PFSK-1 (cell line): ENCODE data around the gene NSFL1C.

ENCODE experiments used
- FOXP2 ChIP-seq: optimal IDR thresholded peaks from 2 replicates; pipeline ENCODE3; 2011; ENCODE audit warnings: borderline replicate concordance, control low read depth, inconsistent platforms; ENCODE audit not compliant: insufficient read depth; ENCODE audit errors: extremely low read length, extremely low read depth
- POLR2AphosphoS5 ChIP-seq: IDR thresholded peaks from 2 replicates; pipeline ENCODE4 v1.6.1; 2012; ENCODE audit warnings: low read depth, mild to moderate bottlenecking, control low read depth, low read length, moderate library complexity
- REST ChIP-seq, 2 experiments: IDR thresholded peaks; 2 replicates each; pipeline versions ENCODE4 v1.6.1 to v1.8.0; 2011 to 2012; ENCODE audit warnings: low read depth in 2 of 2, low read length in 2 of 2, control low read depth in 1 of 2, inconsistent platforms in 1 of 2, mild to moderate bottlenecking in 1 of 2, moderate library complexity in 1 of 2; ENCODE audit not compliant: insufficient read depth in 1 of 2
- SIN3A ChIP-seq: IDR thresholded peaks from 2 replicates; pipeline ENCODE4 v1.6.1; 2012; ENCODE audit warnings: mild to moderate bottlenecking, low read length, moderate library complexity, borderline replicate concordance; ENCODE audit not compliant: insufficient read depth
- TAF1 ChIP-seq: IDR thresholded peaks from 2 replicates; pipeline ENCODE4 v1.6.1; 2012; ENCODE audit warnings: low read length, control low read depth, borderline replicate concordance; ENCODE audit not compliant: insufficient read depth

NSFL1C gene

DNA sequence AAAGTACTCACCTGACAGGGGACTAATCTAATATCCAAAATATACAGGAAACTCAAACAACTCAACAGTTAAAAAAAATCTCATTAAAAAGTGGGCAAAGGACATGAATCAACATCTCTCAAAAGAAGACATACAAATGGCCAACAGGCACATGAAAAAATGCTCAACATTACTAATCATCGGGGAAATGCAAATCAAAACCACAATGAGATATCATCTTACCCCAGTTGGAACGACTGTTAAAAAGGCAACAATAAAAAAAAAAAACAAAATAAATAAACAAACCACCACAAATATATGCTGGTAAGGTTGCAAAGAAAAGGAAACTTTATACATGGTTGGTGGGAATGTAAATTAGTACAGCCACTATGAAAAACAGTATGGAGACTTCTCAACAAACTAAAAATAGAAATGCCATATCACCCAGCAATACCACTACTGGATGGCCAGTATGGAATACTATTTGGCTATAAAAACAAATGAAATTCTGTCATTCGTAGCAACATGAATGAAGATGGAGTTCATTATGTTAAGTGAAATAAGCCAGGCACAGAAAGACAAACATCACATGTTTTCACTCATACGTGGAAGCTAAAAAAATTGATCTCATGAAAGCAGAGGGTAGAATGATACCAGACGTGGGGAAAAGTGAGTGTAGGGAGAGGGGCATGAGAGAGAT is 17.9 kb upstream of the NSFL1C start:
- TF ChIP-seq SIN3A (no peak), TAF1 (no peak), POLR2AphosphoS5 (no peak), FOXP2 (no peak), REST (IDR thresholded peaks at IDR 0.05; ENCODE audit: insufficient read depth in 1 of 2, low read depth in 2 of 2, low read length in 2 of 2) (no peak)

DNA sequence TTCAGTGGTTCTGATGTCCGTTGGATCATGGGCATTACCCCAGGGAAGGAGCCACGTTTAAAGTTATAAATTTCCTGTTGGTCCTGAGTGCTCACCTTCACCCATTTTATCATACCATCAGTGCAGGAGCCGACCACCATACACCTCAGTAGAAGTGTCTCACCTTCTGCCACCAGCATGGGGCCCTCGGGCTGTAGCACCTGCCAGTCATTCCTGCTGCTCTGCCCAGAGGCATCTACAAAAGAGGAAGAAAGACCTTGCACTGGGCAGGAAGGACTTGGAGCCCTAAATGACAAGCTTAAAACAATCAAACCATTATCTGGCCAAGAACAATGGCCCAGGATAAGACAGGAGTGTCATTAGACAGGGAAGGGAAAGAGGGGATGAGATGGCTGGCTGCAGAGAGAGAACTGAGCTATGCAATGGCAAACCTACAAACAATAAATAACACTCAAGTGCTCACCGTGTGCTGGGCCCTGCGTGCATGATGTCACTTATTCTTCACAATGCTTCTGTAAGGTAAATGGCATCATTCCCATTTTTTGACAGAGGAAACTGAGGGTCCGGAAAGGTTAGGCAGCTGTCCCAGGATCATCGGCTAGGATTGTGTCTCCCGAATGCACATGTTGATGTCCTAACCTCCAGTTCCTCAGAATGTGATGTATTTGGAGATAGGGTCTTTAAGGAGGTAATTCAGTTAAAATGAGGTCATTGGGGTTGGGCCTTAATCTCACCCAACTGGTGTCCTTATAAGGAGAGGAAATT is 13.4 kb upstream of the NSFL1C start:
- no peak for TF ChIP-seq FOXP2
- no peak for TF ChIP-seq POLR2AphosphoS5

DNA sequence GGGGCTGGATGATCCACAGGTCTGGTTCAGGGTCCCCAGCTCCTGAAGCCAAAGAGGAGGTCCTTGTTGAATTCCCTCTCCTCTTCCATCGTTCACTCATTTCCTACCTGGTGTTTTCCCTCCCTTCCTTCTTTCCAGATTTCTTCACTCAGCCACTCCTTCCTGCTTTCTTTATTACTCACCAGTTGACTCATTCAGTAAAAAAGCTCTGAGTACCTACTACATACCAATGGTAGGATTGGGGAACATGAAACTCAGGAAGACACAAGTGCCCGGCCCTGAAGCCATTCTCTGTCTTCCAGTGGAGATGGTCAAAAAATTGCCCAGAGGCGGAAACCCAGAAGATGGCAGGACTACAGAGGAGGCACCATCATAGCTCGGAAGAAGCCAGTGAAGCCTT is 11.9 kb upstream of the NSFL1C start:
- TF ChIP-seq FOXP2, result no peak
- TF ChIP-seq POLR2AphosphoS5, result no peak
- no peak for TF ChIP-seq TAF1
- TF ChIP-seq SIN3A, result no peak
- no peak for TF ChIP-seq REST (IDR thresholded peaks at IDR 0.05; ENCODE audit: insufficient read depth in 1 of 2, low read depth in 2 of 2, low read length in 2 of 2)

- TF ChIP-seq TAF1, result no peak
- TF ChIP-seq REST (IDR thresholded peaks at IDR 0.05; ENCODE audit: insufficient read depth in 1 of 2, low read depth in 2 of 2, low read length in 2 of 2), result no peak
- TF ChIP-seq POLR2AphosphoS5, result no peak
- TF ChIP-seq FOXP2, result no peak
- no peak for TF ChIP-seq SIN3A
Measured at GRCh38 chr20:1477896-1478490, 11.3 kb upstream of the NSFL1C start.

- no peak for TF ChIP-seq TAF1
Measured at GRCh38 chr20:1474817-1475603, 8.4 kb upstream of the NSFL1C start.
